Stimulated activated CD8-positive, alpha-beta memory T cell treated with anti-CD3 and anti-CD28 coated beads, Interleukin-7, amount 100 ng/mL, for 24 hours (primary cell): ENCODE measurements around the gene CCDC178.
"Not testable (repeated sequence)": the region's sequence is repeated elsewhere in the genome, so short reads cannot be mapped to it uniquely, and the experiment has no call there.

ENCODE experiments used
- DNase-seq: peaks from one replicate; pipeline ENCODE4 v3.0.0-alpha.2; 2020; ENCODE audit warnings: low read depth

Gene CCDC178

GRCh38 chr18:32983721-32984120, 456.8 kb downstream of the CCDC178 start:
- no peak for DNase-seq

GRCh38 chr18:32980896-32981295, 459.6 kb downstream of the CCDC178 start:
- DNase-seq = no peak

GRCh38 chr18:32975501-32975900, 465.0 kb downstream of the CCDC178 start:
- DNase-seq = no peak

- no peak for DNase-seq
Observed at GRCh38 chr18:32975163-32975436, 465.4 kb downstream of the CCDC178 start.

GRCh38 chr18:32974421-32975162, 465.9 kb downstream of the CCDC178 start:
- DNase-seq = no peak

GRCh38 chr18:32968248-32968647, 472.3 kb downstream of the CCDC178 start:
- DNase-seq = no peak

GRCh38 chr18:32966141-32966540, 474.4 kb downstream of the CCDC178 start:
- DNase-seq = no peak

- no peak for DNase-seq
Observed at GRCh38 chr18:32961538-32961937, 479.0 kb downstream of the CCDC178 start.

- DNase-seq = no peak
Observed at GRCh38 chr18:32958746-32959145, 481.8 kb downstream of the CCDC178 start.

- no peak for DNase-seq
Observed at GRCh38 chr18:32956591-32957315, 483.8 kb downstream of the CCDC178 start.

GRCh38 chr18:32952318-32952717, 488.2 kb downstream of the CCDC178 start:
- not testable (repeated sequence) for DNase-seq

- no peak for DNase-seq
Observed at GRCh38 chr18:32937597-32937996, 502.9 kb downstream of the CCDC178 start.

GRCh38 chr18:32937066-32937465, 503.5 kb downstream of the CCDC178 start:
- DNase-seq = no peak

- no peak for DNase-seq
Observed at GRCh38 chr18:32934201-32934600, 506.3 kb downstream of the CCDC178 start.

GRCh38 chr18:32930695-32931301, 509.7 kb downstream of the CCDC178 start:
- DNase-seq = no peak

GRCh38 chr18:32929213-32929612, 511.3 kb downstream of the CCDC178 start:
- DNase-seq = no peak

- DNase-seq = no peak
Observed at GRCh38 chr18:32922951-32923430, 517.5 kb downstream of the CCDC178 start.

- DNase-seq = no peak
Observed at GRCh38 chr18:32920796-32921787, 519.4 kb downstream of the CCDC178 start.

- DNase-seq = no peak
Observed at GRCh38 chr18:32919799-32920198, 520.7 kb downstream of the CCDC178 start.

- no peak for DNase-seq
Observed at GRCh38 chr18:32918692-32919250, 521.8 kb downstream of the CCDC178 start.

GRCh38 chr18:32915516-32915915, 525.0 kb downstream of the CCDC178 start:
- no peak for DNase-seq
